Measurements from ENCODE around the gene RFXAP. TPM values are rescaled to one million over a fixed set of nuclear protein-coding genes. Genes with fewer than 3 reads are reported as not detected.

The RFXAP gene
- total RNA-seq, 1 experiment from 2014 or later: 9.2 TPM

- H3K9me3 Mint-ChIP-seq: no peaks in the 10 kb centered on the region
- ChIA-PET CTCF (no interaction called here), POLR2A (no interaction called here)
- DNase-seq (ENCODE audit: low spot score) (no peak), ATAC-seq (no peak)
- no peaks in the 10 kb centered on the region for H3K27me3 Mint-ChIP-seq (ENCODE audit: low read depth)
- no peaks in the 10 kb centered on the region for H3K36me3 Mint-ChIP-seq
- no peak overlapping the region for H3K4me3 Mint-ChIP-seq
- H3K27ac Mint-ChIP-seq: no peak overlapping the region; the same call in 1 of the 2 replicates
- no peak for TF ChIP-seq NR1H2 (CRISPR knock-in tag; IDR thresholded peaks at IDR 0.05)
- TF ChIP-seq ZBTB21 (CRISPR knock-in tag; IDR thresholded peaks at IDR 0.05; ENCODE audit: borderline replicate concordance): no peak
- no peak for TF ChIP-seq SOX15 (CRISPR knock-in tag; IDR thresholded peaks at IDR 0.05)
- TF ChIP-seq ATF3 (CRISPR knock-in tag; conservative IDR thresholded peaks at IDR 0.05): no peak
- no peak for TF ChIP-seq HMGA2 (CRISPR knock-in tag; IDR thresholded peaks at IDR 0.05)
- TF ChIP-seq FOXP4 (CRISPR knock-in tag; IDR thresholded peaks at IDR 0.05): no peak
- TF ChIP-seq RELA (CRISPR knock-in tag; IDR thresholded peaks at IDR 0.05; ENCODE audit: borderline replicate concordance): no peak
- no peak for TF ChIP-seq ATF2 (CRISPR knock-in tag; IDR thresholded peaks at IDR 0.05; ENCODE audit: borderline replicate concordance, low read depth)
- no peak for TF ChIP-seq STAT6 (CRISPR knock-in tag; conservative IDR thresholded peaks at IDR 0.05; ENCODE audit: low read depth)
- peaks cover 18% of the 10 kb centered on the region for H3K4me1 Mint-ChIP-seq
Measured at GRCh38 chr13:36788276-36788675, 30.7 kb upstream of the RFXAP start.

- DNase-seq (ENCODE audit: low spot score): no peak
- ATAC-seq: no peak; the same call in 1 of the 2 replicates
- Mint-ChIP-seq H3K4me1 (peaks cover 18% of the 10 kb centered on the region), H3K36me3 (no peaks in the 10 kb centered on the region), H3K9me3 (no peaks in the 10 kb centered on the region), H3K27ac (no peak overlapping the region), H3K4me3 (no peak overlapping the region), H3K27me3 (ENCODE audit: low read depth) (no peaks in the 10 kb centered on the region)
- ChIA-PET CTCF (no interaction called here), POLR2A (no interaction called here)
- no peak for TF ChIP-seq GTF2I (CRISPR knock-in tag; conservative IDR thresholded peaks at IDR 0.05)
- no peak for TF ChIP-seq TEAD1 (CRISPR knock-in tag; IDR thresholded peaks at IDR 0.05)
- TF ChIP-seq ZBTB43 (CRISPR knock-in tag; IDR thresholded peaks at IDR 0.05): no peak
- TF ChIP-seq ZNF281 (CRISPR knock-in tag; IDR thresholded peaks at IDR 0.05): no peak
- TF ChIP-seq ATF2 (CRISPR knock-in tag; IDR thresholded peaks at IDR 0.05; ENCODE audit: borderline replicate concordance, low read depth): no peak
- no peak for TF ChIP-seq FOXJ3 (CRISPR knock-in tag; IDR thresholded peaks at IDR 0.05; ENCODE audit: borderline replicate concordance)
- no peak for TF ChIP-seq ZNF425 (CRISPR knock-in tag; conservative IDR thresholded peaks at IDR 0.05)
- no peak for TF ChIP-seq NR3C1 (CRISPR knock-in tag; conservative IDR thresholded peaks at IDR 0.05; ENCODE audit: low read depth)
- TF ChIP-seq NR2C2 (CRISPR knock-in tag; IDR thresholded peaks at IDR 0.05): no peak
- no peak for TF ChIP-seq CBFB (CRISPR knock-in tag; IDR thresholded peaks at IDR 0.05; ENCODE audit: low read depth)
- TF ChIP-seq CTCF (IDR thresholded peaks at IDR 0.05): no peak
Measured at GRCh38 chr13:36789061-36789460, 30.0 kb upstream of the RFXAP start.
